GM12892 (cell line): Measurements from ENCODE around the gene SLC28A3. TPM values are rescaled to one million over a fixed set of nuclear protein-coding genes. Genes with fewer than 3 reads are reported as not detected.
"Not testable (repeated sequence)": the region's sequence is repeated elsewhere in the genome, so short reads cannot be mapped to it uniquely, and the experiment has no call there.

ENCODE experiments used
- DNase-seq: peaks from one replicate; pipeline ENCODE4 v3.0.0; 2011; ENCODE audit not compliant: insufficient read length
- FAIRE-seq: peaks from 2 replicates; lab custom pipeline; 2011; peaks lifted over from hg19 to GRCh38; lab: Jason Lieb, UNC
- POLR2A ChIP-seq: IDR thresholded peaks from 2 replicates; pipeline ENCODE4 v1.6.1; 2011; ENCODE audit warnings: low read depth, low read length, control low read depth
- POLR2AphosphoS5 ChIP-seq: IDR thresholded peaks from 2 replicates; pipeline ENCODE4 v1.6.1; 2011; ENCODE audit warnings: low read depth, low read length, control low read depth
- TAF1 ChIP-seq: IDR thresholded peaks from 2 replicates; pipeline ENCODE4 v1.6.1; 2011; ENCODE audit warnings: low read depth, mild to moderate bottlenecking, control low read depth, low read length, borderline replicate concordance
- polyA plus RNA-seq: library from polyadenylated mRNA; unstranded; fragments of >200 nt; gene quantifications from one replicate; pipeline ENCODE4 v1.2.1, GENCODE V29; 2012; ENCODE audit warnings: missing spikeins, inconsistent platforms; ENCODE audit not compliant: missing spikeins

Gene SLC28A3
- 0.11 TPM for polyA plus RNA-seq

GRCh38 chr9:84340535-84340934, at the start of gene SLC28A3:
Gene SLC28A3, minus strand, starts transcription at chr9:84340758. Its CDS starts 125 bp downstream, at chr9:84340633.
- no peak for FAIRE-seq
- no peak for DNase-seq
- TF ChIP-seq TAF1, result no peak
- no peak for TF ChIP-seq POLR2A
- TF ChIP-seq POLR2AphosphoS5, result no peak

- not testable (repeated sequence) for DNase-seq, FAIRE-seq
These were observed 49.7 kb upstream of the SLC28A3 start for GRCh38 chr9:84390254-84390653.

- TF ChIP-seq TAF1, result no peak
- no peak for TF ChIP-seq POLR2AphosphoS5
- no peak for TF ChIP-seq POLR2A
- DNase-seq, result no peak
- FAIRE-seq, result no peak
These were observed 47.3 kb upstream of the SLC28A3 start for GRCh38 chr9:84387821-84388220.

GRCh38 chr9:84386753-84387152, 46.2 kb upstream of the SLC28A3 start:
- DNase-seq (no peak), FAIRE-seq (no peak)
- TF ChIP-seq POLR2A (no peak), POLR2AphosphoS5 (no peak), TAF1 (no peak)

GRCh38 chr9:84385386-84386040, 45.0 kb upstream of the SLC28A3 start:
- DNase-seq, result no peak
- FAIRE-seq, result no peak
- TF ChIP-seq POLR2A (no peak), TAF1 (no peak), POLR2AphosphoS5 (no peak)

- no peak for DNase-seq
- TF ChIP-seq TAF1 (no peak), POLR2AphosphoS5 (no peak), POLR2A (no peak)
- no peak for FAIRE-seq
These were observed 44.1 kb upstream of the SLC28A3 start for GRCh38 chr9:84384617-84385016.

GRCh38 chr9:84383178-84383577, 42.6 kb upstream of the SLC28A3 start:
- no peak for TF ChIP-seq POLR2A
- TF ChIP-seq POLR2AphosphoS5, result no peak
- TF ChIP-seq TAF1, result no peak
- no peak for FAIRE-seq
- no peak for DNase-seq

GRCh38 chr9:84382720-84383119, 42.2 kb upstream of the SLC28A3 start:
- TF ChIP-seq POLR2AphosphoS5 (no peak), POLR2A (no peak), TAF1 (no peak)
- FAIRE-seq, result no peak
- no peak for DNase-seq

GRCh38 chr9:84381508-84381907, 41.0 kb upstream of the SLC28A3 start:
- FAIRE-seq (no peak), DNase-seq (no peak)
- no peak for TF ChIP-seq POLR2AphosphoS5
- no peak for TF ChIP-seq POLR2A
- TF ChIP-seq TAF1, result no peak

- no peak for DNase-seq
- FAIRE-seq, result no peak
- TF ChIP-seq TAF1, result no peak
- no peak for TF ChIP-seq POLR2A
- TF ChIP-seq POLR2AphosphoS5, result no peak
These were observed 39.2 kb upstream of the SLC28A3 start for GRCh38 chr9:84379740-84380139.

GRCh38 chr9:84375954-84376353, 35.4 kb upstream of the SLC28A3 start:
- TF ChIP-seq POLR2AphosphoS5 (no peak), POLR2A (no peak), TAF1 (no peak)
- DNase-seq (no peak), FAIRE-seq (no peak)

- FAIRE-seq (no peak), DNase-seq (no peak)
- no peak for TF ChIP-seq POLR2AphosphoS5
- TF ChIP-seq POLR2A, result no peak
- no peak for TF ChIP-seq TAF1
These were observed 34.0 kb upstream of the SLC28A3 start for GRCh38 chr9:84374516-84374915.

GRCh38 chr9:84374013-84374412, 33.5 kb upstream of the SLC28A3 start:
- no peak for FAIRE-seq
- no peak for TF ChIP-seq POLR2AphosphoS5
- TF ChIP-seq POLR2A, result no peak
- TF ChIP-seq TAF1, result no peak
- DNase-seq, result no peak

GRCh38 chr9:84371737-84372136, 31.2 kb upstream of the SLC28A3 start:
- TF ChIP-seq TAF1 (no peak), POLR2A (no peak), POLR2AphosphoS5 (no peak)
- FAIRE-seq (no peak), DNase-seq (no peak)
